Neural progenitor cell (in vitro differentiated cells): Measurements from ENCODE around the gene BMF. TPM values are rescaled to one million over a fixed set of nuclear protein-coding genes. Genes with fewer than 3 reads are reported as not detected.

Experiments used
- DNase-seq: peaks from one replicate; pipeline ENCODE4 v3.0.0-alpha.2; 2016; ENCODE audit warnings: low spot score
- H2AFZ ChIP-seq: fragments of 200-600 bp; sonication (generic); replicated peaks from 2 replicates; pipeline ENCODE4 v1.6.1; 2016; ENCODE audit warnings: antibody characterized with exemption
- H3F3A ChIP-seq: fragments of 200-600 bp; sonication (generic); 2 replicates; pipeline ENCODE4 v1.6.1; 2016; ENCODE audit warnings: antibody characterized with exemption, low read depth
- H3K27ac ChIP-seq: fragments of 200-600 bp; sonication (generic); 2 replicates; pipeline ENCODE4 v1.5.1; 2016; ENCODE audit warnings: mild to moderate bottlenecking
- H3K27me3 ChIP-seq: fragments of 200-600 bp; sonication (generic); 2 replicates; pipeline ENCODE4 v1.6.1; 2016; ENCODE audit warnings: mild to moderate bottlenecking, moderate library complexity
- H3K36me3 ChIP-seq: fragments of 200-600 bp; sonication (generic); 2 replicates; pipeline ENCODE4 v1.5.1; 2016
- H3K4me1 ChIP-seq: fragments of 200-600 bp; sonication (generic); 2 replicates; pipeline ENCODE4 v1.6.1; 2016; ENCODE audit warnings: mixed run types
- H3K4me2 ChIP-seq: fragments of 200-600 bp; sonication (generic); 2 replicates; pipeline ENCODE4 v1.6.1; 2016
- H3K4me3 ChIP-seq: fragments of 200-600 bp; sonication (generic); 2 replicates; pipeline ENCODE4 v1.5.1; 2016
- H3K79me2 ChIP-seq: fragments of 200-600 bp; sonication (generic); 2 replicates; pipeline ENCODE4 v1.6.1; 2016; ENCODE audit warnings: low read depth
- H3K9ac ChIP-seq: fragments of 200-600 bp; sonication (generic); 2 replicates; pipeline ENCODE4 v1.6.1; 2016
- H3K9me3 ChIP-seq: fragments of 200-600 bp; sonication (generic); 2 replicates; pipeline ENCODE4 v1.5.1; 2016; ENCODE audit warnings: low read depth
- H4K20me1 ChIP-seq: fragments of 200-600 bp; sonication (generic); 2 replicates; pipeline ENCODE4 v1.6.1; 2016; ENCODE audit warnings: low read depth
- H3K27ac Mint-ChIP-seq: 3 replicates; pipeline ENCODE4 v1.8.0; 2021; ENCODE audit warnings: mixed read lengths
- H3K27me3 Mint-ChIP-seq: 2 replicates; pipeline ENCODE4 v1.8.0; 2022; ENCODE audit warnings: low read depth, mild to moderate bottlenecking, inconsistent platforms, moderate library complexity, mixed read lengths; ENCODE audit not compliant: insufficient read depth
- H3K36me3 Mint-ChIP-seq: 3 replicates; pipeline ENCODE4 v1.8.0; 2021; ENCODE audit warnings: mixed read lengths
- H3K4me1 Mint-ChIP-seq: 3 replicates; pipeline ENCODE4 v1.8.0; 2021; ENCODE audit warnings: mixed read lengths
- H3K4me3 Mint-ChIP-seq: 3 replicates; pipeline ENCODE4 v1.8.0; 2021; ENCODE audit warnings: mild to moderate bottlenecking, moderate library complexity, mixed read lengths
- H3K9me3 Mint-ChIP-seq: 3 replicates; pipeline ENCODE4 v1.8.0; 2020; ENCODE audit warnings: mixed read lengths
- CTCF ChIP-seq: fragments of 200-600 bp; sonication (generic); IDR thresholded peaks from 2 replicates; pipeline ENCODE4 v1.5.1; 2017; ENCODE audit warnings: antibody characterized with exemption, mild to moderate bottlenecking
- EZH2 ChIP-seq: fragments of 200-600 bp; sonication (generic); IDR thresholded peaks from 2 replicates; pipeline ENCODE4 v1.6.1; 2017; ENCODE audit warnings: antibody characterized with exemption, mild to moderate bottlenecking, moderate library complexity
- EZH2phosphoT487 ChIP-seq: fragments of 200-600 bp; sonication (generic); IDR thresholded peaks from 2 replicates; pipeline ENCODE4 v1.6.1; 2017; ENCODE audit warnings: antibody characterized with exemption
- total RNA-seq: library from RNA; depleted of rRNA; stranded (reverse); fragments of >200 nt; gene quantifications from 2 replicates; pipeline ENCODE4 v1.2.3, GENCODE V29; 2015; ENCODE audit warnings: low replicate concordance

BMF gene
- total RNA-seq, 1 donor from 2014 or later = 8.0 TPM

- peaks cover 16% of the 10 kb centered on the region for H3K27me3 Mint-ChIP-seq
- no peak overlapping the region for H3K9ac ChIP-seq
- H2AFZ ChIP-seq = no peak overlapping the region
- H3K4me2 ChIP-seq = peak overlapping the region; percentile 70
- no peaks in the 10 kb centered on the region for H3K9me3 ChIP-seq
- peaks cover 36% of the 10 kb centered on the region for H3F3A ChIP-seq
- H3K4me3 ChIP-seq = peak overlapping the region; percentile 18
- peaks cover 76% of the 10 kb centered on the region for H3K4me1 Mint-ChIP-seq
- TF ChIP-seq EZH2 = no peak
- no peak for TF ChIP-seq EZH2phosphoT487
- no peak for TF ChIP-seq CTCF
- H3K27me3 ChIP-seq = peaks cover 36% of the 10 kb centered on the region
- no peak overlapping the region for H3K27ac ChIP-seq
- peaks cover 58% of the 10 kb centered on the region for H4K20me1 ChIP-seq
- H3K9me3 Mint-ChIP-seq = no peaks in the 10 kb centered on the region
- peaks cover 56% of the 10 kb centered on the region for H3K4me1 ChIP-seq
- no peak overlapping the region for H3K4me3 Mint-ChIP-seq
- no peaks in the 10 kb centered on the region for H3K79me2 ChIP-seq
- H3K27ac Mint-ChIP-seq = peak overlapping the region; percentile 57
- H3K36me3 ChIP-seq = no peaks in the 10 kb centered on the region
- peaks cover 36% of the 10 kb centered on the region for H3K36me3 Mint-ChIP-seq
- DNase-seq = no peak
Observed at GRCh38 chr15:40103864-40104271, 4.8 kb downstream of the BMF start.

- peak overlapping the region; percentile 70 for H3K4me2 ChIP-seq
- no peak overlapping the region for H2AFZ ChIP-seq
- H3K27me3 ChIP-seq = peaks cover 39% of the 10 kb centered on the region
- peaks cover 63% of the 10 kb centered on the region for H3K4me1 ChIP-seq
- TF ChIP-seq CTCF (no peak), EZH2phosphoT487 (no peak), EZH2 (no peak)
- no peak overlapping the region for H3K9ac ChIP-seq
- peaks cover 60% of the 10 kb centered on the region for H4K20me1 ChIP-seq
- H3K36me3 ChIP-seq = no peaks in the 10 kb centered on the region
- H3K9me3 Mint-ChIP-seq = no peaks in the 10 kb centered on the region
- peaks cover 16% of the 10 kb centered on the region for H3K27me3 Mint-ChIP-seq
- H3K4me1 Mint-ChIP-seq = peaks cover 82% of the 10 kb centered on the region
- H3F3A ChIP-seq = peaks cover 36% of the 10 kb centered on the region
- peak overlapping the region; percentile 18 for H3K4me3 ChIP-seq
- H3K9me3 ChIP-seq = no peaks in the 10 kb centered on the region
- H3K27ac ChIP-seq = no peak overlapping the region
- DNase-seq = peak; percentile 75
- H3K27ac Mint-ChIP-seq = peak overlapping the region; percentile 57
- peak overlapping the region; percentile 71 for H3K4me3 Mint-ChIP-seq
- no peaks in the 10 kb centered on the region for H3K79me2 ChIP-seq
- peaks cover 36% of the 10 kb centered on the region for H3K36me3 Mint-ChIP-seq
Observed at GRCh38 chr15:40102897-40103858, 5.5 kb downstream of the BMF start.

GRCh38 chr15:40100947-40101905 is 7.5 kb downstream of the BMF start:
- Mint-ChIP-seq H3K4me1 (peaks cover 83% of the 10 kb centered on the region), H3K36me3 (peaks cover 39% of the 10 kb centered on the region), H3K27me3 (peaks cover 12% of the 10 kb centered on the region), H3K4me3 (no peak overlapping the region), H3K9me3 (no peaks in the 10 kb centered on the region), H3K27ac (peak overlapping the region; percentile 57)
- no peak overlapping the region for H2AFZ ChIP-seq
- peaks cover 58% of the 10 kb centered on the region for H4K20me1 ChIP-seq
- H3K9ac ChIP-seq = no peak overlapping the region
- peaks cover 43% of the 10 kb centered on the region for H3K27me3 ChIP-seq
- no peaks in the 10 kb centered on the region for H3K36me3 ChIP-seq
- H3K79me2 ChIP-seq = no peaks in the 10 kb centered on the region
- no peak overlapping the region for H3K4me2 ChIP-seq
- TF ChIP-seq EZH2 (no peak), CTCF (no peak), EZH2phosphoT487 (no peak)
- peaks cover 59% of the 10 kb centered on the region for H3K4me1 ChIP-seq
- H3F3A ChIP-seq = peaks cover 23% of the 10 kb centered on the region
- no peak overlapping the region for H3K4me3 ChIP-seq
- DNase-seq = no peak
- no peaks in the 10 kb centered on the region for H3K9me3 ChIP-seq
- no peak overlapping the region for H3K27ac ChIP-seq
